ENCODE data around the gene FOXK1.

GRCh38 chr7:4814433-4814832 is 132.3 kb downstream of the FOXK1 start:
- TF ChIP-seq EZH2 (IDR thresholded peaks at IDR 0.05) (no peak), POLR2AphosphoS5 (IDR thresholded peaks at IDR 0.05; ENCODE audit: borderline replicate concordance, low read depth, low read length) (no peak)
